NB4 (cell line): ENCODE measurements around the gene SLC6A11.

Experiments used
- TF ChIP-seq, protein P1 (sequence below): IDR thresholded peaks from one replicate; pipeline ENCODE4 v1.5.1; 2012; ENCODE audit warnings: low read depth, low read length
- TF ChIP-seq, protein P2 (sequence below): IDR thresholded peaks from 2 replicates; pipeline ENCODE4 v1.6.1; 2011; ENCODE audit warnings: low read depth, low read length

DNA sequence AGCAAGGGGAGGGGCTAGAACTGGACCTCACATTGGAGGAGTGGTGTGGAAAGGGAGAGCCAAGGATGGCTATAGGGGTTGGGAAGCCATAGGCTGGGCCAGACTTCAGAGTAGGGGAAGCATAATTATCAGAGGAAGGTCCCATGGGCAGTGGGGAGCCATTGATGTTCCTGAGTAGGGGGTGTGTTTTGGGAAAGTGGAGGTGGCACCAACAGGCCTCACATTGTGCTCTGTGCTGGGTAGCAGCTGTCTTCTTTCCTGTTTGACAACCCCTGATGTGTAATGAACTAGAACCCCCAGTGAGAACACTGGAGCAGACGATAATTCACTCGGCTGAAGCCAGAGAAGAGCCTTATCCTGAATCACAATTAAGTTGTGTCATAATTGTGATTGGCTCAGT, 41.2 kb downstream of the SLC6A11 start:
- TF ChIP-seq, protein P1, sequence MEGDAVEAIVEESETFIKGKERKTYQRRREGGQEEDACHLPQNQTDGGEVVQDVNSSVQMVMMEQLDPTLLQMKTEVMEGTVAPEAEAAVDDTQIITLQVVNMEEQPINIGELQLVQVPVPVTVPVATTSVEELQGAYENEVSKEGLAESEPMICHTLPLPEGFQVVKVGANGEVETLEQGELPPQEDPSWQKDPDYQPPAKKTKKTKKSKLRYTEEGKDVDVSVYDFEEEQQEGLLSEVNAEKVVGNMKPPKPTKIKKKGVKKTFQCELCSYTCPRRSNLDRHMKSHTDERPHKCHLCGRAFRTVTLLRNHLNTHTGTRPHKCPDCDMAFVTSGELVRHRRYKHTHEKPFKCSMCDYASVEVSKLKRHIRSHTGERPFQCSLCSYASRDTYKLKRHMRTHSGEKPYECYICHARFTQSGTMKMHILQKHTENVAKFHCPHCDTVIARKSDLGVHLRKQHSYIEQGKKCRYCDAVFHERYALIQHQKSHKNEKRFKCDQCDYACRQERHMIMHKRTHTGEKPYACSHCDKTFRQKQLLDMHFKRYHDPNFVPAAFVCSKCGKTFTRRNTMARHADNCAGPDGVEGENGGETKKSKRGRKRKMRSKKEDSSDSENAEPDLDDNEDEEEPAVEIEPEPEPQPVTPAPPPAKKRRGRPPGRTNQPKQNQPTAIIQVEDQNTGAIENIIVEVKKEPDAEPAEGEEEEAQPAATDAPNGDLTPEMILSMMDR = no peak
- TF ChIP-seq, protein P2, sequence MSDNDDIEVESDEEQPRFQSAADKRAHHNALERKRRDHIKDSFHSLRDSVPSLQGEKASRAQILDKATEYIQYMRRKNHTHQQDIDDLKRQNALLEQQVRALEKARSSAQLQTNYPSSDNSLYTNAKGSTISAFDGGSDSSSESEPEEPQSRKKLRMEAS = no peak
